Measurements from ENCODE around the gene CIROP. TPM values are rescaled to one million over a fixed set of nuclear protein-coding genes. Genes with fewer than 3 reads are reported as not detected.

CIROP gene
- 0.42 TPM in 1 of 2 replicates, not detected in the other for total RNA-seq (2014; rRNA removed; shearing (Covaris generic))

- H3K27me3 ChIP-seq (ENCODE audit: control insufficient read depth, insufficient read depth, low read length): no peaks in the 10 kb centered on the region; the same call in 1 of the 2 replicates
- DNase-seq: no peak
- no peak within 1 kb of the TSS for H3K4me3 ChIP-seq (ENCODE audit: insufficient read depth, low read depth, low read length)
- H3K36me3 ChIP-seq (replicated peaks; ENCODE audit: control insufficient read depth, insufficient read depth, low read length): no peaks in the 10 kb centered on the region
These were observed at the start of gene CIROP for GRCh38 chr14:23104591-23105347. Gene CIROP (minus strand): TSS chr14:23104989. CDS start chr14:23104920, 69 bp downstream.

- no peaks in the 10 kb centered on the region for H3K27me3 ChIP-seq (ENCODE audit: control insufficient read depth, insufficient read depth, low read length)
- H3K4me3 ChIP-seq (ENCODE audit: insufficient read depth, low read depth, low read length): no peak overlapping the region
- peaks cover 2% of the 10 kb centered on the region for H3K36me3 ChIP-seq (replicated peaks; ENCODE audit: control insufficient read depth, insufficient read depth, low read length)
- peak; percentile 85 for DNase-seq
These were observed 49.3 kb upstream of the CIROP start for GRCh38 chr14:23153851-23154796.

GRCh38 chr14:23151342-23151741 lies 46.6 kb upstream of the CIROP start:
- no peak for DNase-seq
- Histone ChIP-seq H3K36me3 (replicated peaks; ENCODE audit: control insufficient read depth, insufficient read depth, low read length) (peaks cover 3% of the 10 kb centered on the region), H3K4me3 (ENCODE audit: insufficient read depth, low read depth, low read length) (no peak overlapping the region), H3K27me3 (ENCODE audit: control insufficient read depth, insufficient read depth, low read length) (no peaks in the 10 kb centered on the region)

- peaks cover 3% of the 10 kb centered on the region for H3K36me3 ChIP-seq (replicated peaks; ENCODE audit: control insufficient read depth, insufficient read depth, low read length)
- H3K27me3 ChIP-seq (ENCODE audit: control insufficient read depth, insufficient read depth, low read length): no peaks in the 10 kb centered on the region
- no peak for DNase-seq
These were observed 45.0 kb upstream of the CIROP start for GRCh38 chr14:23149745-23150144.

GRCh38 chr14:23148591-23149249 lies 43.9 kb upstream of the CIROP start:
- H3K4me3 ChIP-seq (ENCODE audit: insufficient read depth, low read depth, low read length): no peak overlapping the region
- no peaks in the 10 kb centered on the region for H3K27me3 ChIP-seq (ENCODE audit: control insufficient read depth, insufficient read depth, low read length)
- peaks cover 3% of the 10 kb centered on the region for H3K36me3 ChIP-seq (replicated peaks; ENCODE audit: control insufficient read depth, insufficient read depth, low read length)
- peak; percentile 4 for DNase-seq

More at GRCh38 chr14:23149745-23150144, 45.0 kb upstream of the CIROP start:
- no peak overlapping the region for H3K4me3 ChIP-seq (ENCODE audit: insufficient read depth, low read depth, low read length)

- Histone ChIP-seq H3K4me3 (ENCODE audit: insufficient read depth, low read depth, low read length) (no peak overlapping the region), H3K36me3 (replicated peaks; ENCODE audit: control insufficient read depth, insufficient read depth, low read length) (peaks cover 8% of the 10 kb centered on the region), H3K27me3 (ENCODE audit: control insufficient read depth, insufficient read depth, low read length) (no peaks in the 10 kb centered on the region)
- DNase-seq: peak; percentile 6
These were observed 42.9 kb upstream of the CIROP start for GRCh38 chr14:23147676-23148075.

- peaks cover 8% of the 10 kb centered on the region for H3K36me3 ChIP-seq (replicated peaks; ENCODE audit: control insufficient read depth, insufficient read depth, low read length)
- no peak for DNase-seq
- no peaks in the 10 kb centered on the region for H3K27me3 ChIP-seq (ENCODE audit: control insufficient read depth, insufficient read depth, low read length)
- H3K4me3 ChIP-seq (ENCODE audit: insufficient read depth, low read depth, low read length): no peak overlapping the region
These were observed 42.2 kb upstream of the CIROP start for GRCh38 chr14:23146980-23147379.

GRCh38 chr14:23146351-23146910 lies 41.6 kb upstream of the CIROP start:
- Histone ChIP-seq H3K36me3 (replicated peaks; ENCODE audit: control insufficient read depth, insufficient read depth, low read length) (peaks cover 8% of the 10 kb centered on the region), H3K27me3 (ENCODE audit: control insufficient read depth, insufficient read depth, low read length) (no peaks in the 10 kb centered on the region), H3K4me3 (ENCODE audit: insufficient read depth, low read depth, low read length) (no peak overlapping the region)
- DNase-seq: peak; percentile 20

- Histone ChIP-seq H3K36me3 (replicated peaks; ENCODE audit: control insufficient read depth, insufficient read depth, low read length) (peaks cover 7% of the 10 kb centered on the region), H3K4me3 (ENCODE audit: insufficient read depth, low read depth, low read length) (no peak overlapping the region), H3K27me3 (ENCODE audit: control insufficient read depth, insufficient read depth, low read length) (no peaks in the 10 kb centered on the region)
- DNase-seq: peak; percentile 11
These were observed 41.1 kb upstream of the CIROP start for GRCh38 chr14:23145794-23146350.

GRCh38 chr14:23143911-23144310 lies 39.1 kb upstream of the CIROP start:
- no peak for DNase-seq
- H3K36me3 ChIP-seq (replicated peaks; ENCODE audit: control insufficient read depth, insufficient read depth, low read length): peaks cover 14% of the 10 kb centered on the region
- H3K4me3 ChIP-seq (ENCODE audit: insufficient read depth, low read depth, low read length): no peak overlapping the region
- H3K27me3 ChIP-seq (ENCODE audit: control insufficient read depth, insufficient read depth, low read length): no peaks in the 10 kb centered on the region

GRCh38 chr14:23142826-23143225 lies 38.0 kb upstream of the CIROP start:
- Histone ChIP-seq H3K27me3 (ENCODE audit: control insufficient read depth, insufficient read depth, low read length) (no peaks in the 10 kb centered on the region), H3K4me3 (ENCODE audit: insufficient read depth, low read depth, low read length) (no peak overlapping the region), H3K36me3 (replicated peaks; ENCODE audit: control insufficient read depth, insufficient read depth, low read length) (peaks cover 16% of the 10 kb centered on the region)
- DNase-seq: no peak

GRCh38 chr14:23141706-23142444 lies 37.1 kb upstream of the CIROP start:
- no peaks in the 10 kb centered on the region for H3K27me3 ChIP-seq (ENCODE audit: control insufficient read depth, insufficient read depth, low read length)

GRCh38 chr14:23140371-23140770 lies 35.6 kb upstream of the CIROP start:
- H3K4me3 ChIP-seq (ENCODE audit: insufficient read depth, low read depth, low read length): no peak overlapping the region
- peaks cover 23% of the 10 kb centered on the region for H3K36me3 ChIP-seq (replicated peaks; ENCODE audit: control insufficient read depth, insufficient read depth, low read length)
- no peak for DNase-seq

More at GRCh38 chr14:23141706-23142444, 37.1 kb upstream of the CIROP start:
- DNase-seq: no peak
- Histone ChIP-seq H3K4me3 (ENCODE audit: insufficient read depth, low read depth, low read length) (no peak overlapping the region), H3K36me3 (replicated peaks; ENCODE audit: control insufficient read depth, insufficient read depth, low read length) (peaks cover 19% of the 10 kb centered on the region)

More at GRCh38 chr14:23140371-23140770, 35.6 kb upstream of the CIROP start:
- no peaks in the 10 kb centered on the region for H3K27me3 ChIP-seq (ENCODE audit: control insufficient read depth, insufficient read depth, low read length)

Measured in H7 (cell line).